ENCODE data around the gene ANKRD13A. TPM values are rescaled to one million over a fixed set of nuclear protein-coding genes. Genes with fewer than 3 reads are reported as not detected.
"Not testable (repeated sequence)": the region's sequence is repeated elsewhere in the genome, so short reads cannot be mapped to it uniquely, and the experiment has no call there.

ANKRD13A gene
- total and polyA plus RNA-seq, 2 donors from 2014 or later, result 23.2 to 68.0 TPM

GRCh38 chr12:110005319-110005973 is 6.2 kb downstream of the ANKRD13A start:
- H3K4me1 ChIP-seq (ENCODE audit: control insufficient read depth in 2 of 3, insufficient read depth in 2 of 3, low read depth in 1 of 3, low read length in 3 of 3), result peaks cover 0 to 5% (median 0%) of the 10 kb centered on the region in 3 donors
- H3K27me3 ChIP-seq (ENCODE audit: control insufficient read depth, insufficient read depth, low read length), result no peaks in the 10 kb centered on the region
- no peak overlapping the region for H3K9ac ChIP-seq (ENCODE audit: low read length in 3 of 3)
- no peak overlapping the region for H3K4me3 ChIP-seq (ENCODE audit: low read length in 3 of 3)
- intact Hi-C loops (cut with DNase I), result no loop called here
- no peak overlapping the region for H3K27ac ChIP-seq (ENCODE audit: low read depth in 2 of 2, low read length in 2 of 2)
- FAIRE-seq (no peak), DNase-seq (no peak)
- TF ChIP-seq, protein P1, sequence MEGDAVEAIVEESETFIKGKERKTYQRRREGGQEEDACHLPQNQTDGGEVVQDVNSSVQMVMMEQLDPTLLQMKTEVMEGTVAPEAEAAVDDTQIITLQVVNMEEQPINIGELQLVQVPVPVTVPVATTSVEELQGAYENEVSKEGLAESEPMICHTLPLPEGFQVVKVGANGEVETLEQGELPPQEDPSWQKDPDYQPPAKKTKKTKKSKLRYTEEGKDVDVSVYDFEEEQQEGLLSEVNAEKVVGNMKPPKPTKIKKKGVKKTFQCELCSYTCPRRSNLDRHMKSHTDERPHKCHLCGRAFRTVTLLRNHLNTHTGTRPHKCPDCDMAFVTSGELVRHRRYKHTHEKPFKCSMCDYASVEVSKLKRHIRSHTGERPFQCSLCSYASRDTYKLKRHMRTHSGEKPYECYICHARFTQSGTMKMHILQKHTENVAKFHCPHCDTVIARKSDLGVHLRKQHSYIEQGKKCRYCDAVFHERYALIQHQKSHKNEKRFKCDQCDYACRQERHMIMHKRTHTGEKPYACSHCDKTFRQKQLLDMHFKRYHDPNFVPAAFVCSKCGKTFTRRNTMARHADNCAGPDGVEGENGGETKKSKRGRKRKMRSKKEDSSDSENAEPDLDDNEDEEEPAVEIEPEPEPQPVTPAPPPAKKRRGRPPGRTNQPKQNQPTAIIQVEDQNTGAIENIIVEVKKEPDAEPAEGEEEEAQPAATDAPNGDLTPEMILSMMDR (IDR thresholded peaks at IDR 0.05; ENCODE audit: borderline replicate concordance, extremely low read depth, insufficient read depth), result no peak
- H3K9me3 ChIP-seq (ENCODE audit: control insufficient read depth in 2 of 3, insufficient read depth in 1 of 3, low read length in 3 of 3), result no peaks in the 10 kb centered on the region
- H3K36me3 ChIP-seq (ENCODE audit: control insufficient read depth in 2 of 3, insufficient read depth in 3 of 3, low read length in 3 of 3), result no peaks in the 10 kb centered on the region

- FAIRE-seq, result no peak
- intact Hi-C loops (cut with DNase I), result no loop called here
Observed at GRCh38 chr12:110006115-110006514, 6.9 kb downstream of the ANKRD13A start.

GRCh38 chr12:110007881-110008280 is 8.7 kb downstream of the ANKRD13A start:
- Histone ChIP-seq H3K36me3 (ENCODE audit: control insufficient read depth in 2 of 3, insufficient read depth in 3 of 3, low read length in 3 of 3) (peaks cover 0 to 4% (median 0%) of the 10 kb centered on the region in 3 donors), H3K4me3 (ENCODE audit: low read length in 3 of 3) (no peak overlapping the region), H3K4me1 (ENCODE audit: control insufficient read depth in 2 of 3, insufficient read depth in 2 of 3, low read depth in 1 of 3, low read length in 3 of 3) (peaks cover 0 to 7% (median 5%) of the 10 kb centered on the region in 3 donors), H3K27me3 (ENCODE audit: control insufficient read depth, insufficient read depth, low read length) (no peaks in the 10 kb centered on the region), H3K27ac (ENCODE audit: low read depth in 2 of 2, low read length in 2 of 2) (no peak overlapping the region), H3K9me3 (ENCODE audit: control insufficient read depth in 2 of 3, insufficient read depth in 1 of 3, low read length in 3 of 3) (no peaks in the 10 kb centered on the region), H3K9ac (ENCODE audit: low read length in 3 of 3) (no peak overlapping the region)
- FAIRE-seq, result no peak
- intact Hi-C loops (cut with DNase I), result no loop called here
- TF ChIP-seq, protein P1 (IDR thresholded peaks at IDR 0.05; ENCODE audit: borderline replicate concordance, extremely low read depth, insufficient read depth), result no peak
- no peak for DNase-seq

More at GRCh38 chr12:110006115-110006514, 6.9 kb downstream of the ANKRD13A start:
- Histone ChIP-seq H3K4me1 (ENCODE audit: control insufficient read depth in 2 of 3, insufficient read depth in 2 of 3, low read depth in 1 of 3, low read length in 3 of 3) (peaks cover 0 to 5% (median under 1%) of the 10 kb centered on the region in 3 donors), H3K27ac (ENCODE audit: low read depth in 2 of 2, low read length in 2 of 2) (no peak overlapping the region), H3K4me3 (ENCODE audit: low read length in 3 of 3) (no peak overlapping the region), H3K9me3 (ENCODE audit: control insufficient read depth in 2 of 3, insufficient read depth in 1 of 3, low read length in 3 of 3) (no peaks in the 10 kb centered on the region), H3K27me3 (ENCODE audit: control insufficient read depth, insufficient read depth, low read length) (no peaks in the 10 kb centered on the region), H3K9ac (ENCODE audit: low read length in 3 of 3) (no peak overlapping the region), H3K36me3 (ENCODE audit: control insufficient read depth in 2 of 3, insufficient read depth in 3 of 3, low read length in 3 of 3) (no peaks in the 10 kb centered on the region)
- TF ChIP-seq, protein P1 (IDR thresholded peaks at IDR 0.05; ENCODE audit: borderline replicate concordance, extremely low read depth, insufficient read depth), result no peak
- DNase-seq, result no peak

DNA sequence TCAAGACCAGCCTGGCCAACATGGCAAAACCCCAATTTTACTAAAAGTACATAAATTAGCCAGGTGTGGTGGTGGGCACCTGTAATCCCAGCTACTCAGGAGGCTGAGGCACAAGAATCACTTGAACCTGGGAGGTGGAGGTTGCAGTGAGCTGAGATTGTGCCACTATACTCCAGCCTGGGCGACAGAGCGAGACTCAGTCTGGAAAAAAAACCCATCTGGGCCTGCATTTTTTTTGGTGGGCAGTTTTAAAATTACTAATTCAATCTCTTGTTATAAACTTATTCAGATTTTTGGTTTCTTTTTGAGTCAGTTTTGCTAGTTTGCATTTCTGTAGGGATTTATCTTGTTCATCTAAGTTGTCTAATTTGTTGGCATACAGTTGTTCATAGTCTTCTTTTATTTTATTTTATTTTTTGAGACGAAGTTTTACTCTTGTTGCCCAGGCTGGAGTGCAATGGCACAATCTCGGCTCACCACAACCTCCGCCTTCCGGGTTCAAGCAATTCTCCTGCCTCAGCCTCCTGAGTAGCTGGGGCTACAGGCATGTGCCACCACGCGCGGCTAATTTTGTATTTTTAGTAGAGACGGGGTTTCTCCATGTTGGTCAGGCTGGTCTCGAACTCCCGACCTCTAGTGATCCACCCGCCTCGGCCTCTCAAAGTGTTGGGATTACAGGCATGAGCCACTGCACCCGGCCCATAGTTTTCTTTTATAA is 9.6 kb downstream of the ANKRD13A start:
- intact Hi-C loops (cut with DNase I); H3K9ac ChIP-seq (ENCODE audit: low read length in 3 of 3); H3K27ac ChIP-seq (ENCODE audit: low read depth in 2 of 2, low read length in 2 of 2); DNase-seq; H3K9me3 ChIP-seq (ENCODE audit: control insufficient read depth in 2 of 3, insufficient read depth in 1 of 3, low read length in 3 of 3); H3K36me3 ChIP-seq (ENCODE audit: control insufficient read depth in 2 of 3, insufficient read depth in 3 of 3, low read length in 3 of 3); H3K27me3 ChIP-seq (ENCODE audit: control insufficient read depth, insufficient read depth, low read length); H3K4me1 ChIP-seq (ENCODE audit: control insufficient read depth in 2 of 3, insufficient read depth in 2 of 3, low read depth in 1 of 3, low read length in 3 of 3); H3K4me3 ChIP-seq (ENCODE audit: low read length in 3 of 3); FAIRE-seq: not testable (repeated sequence)
